Vagina (tissue), 2 donors: ENCODE data around the gene MAOB.

Experiments
- CTCF ChIP-seq, 3 experiments: fragments of 450-650 bp in 2 of 3; fragments of 200-600 bp in 1 of 3; sonication (generic) in 1 of 3; IDR thresholded peaks; one replicate each; pipeline ENCODE4 v1.5.1; 2017 to 2019; ENCODE audit warnings: antibody characterized with exemption in 3 of 3, mild to moderate bottlenecking in 2 of 3, moderate library complexity in 2 of 3
- POLR2A ChIP-seq, 2 donors: fragments of 450-650 bp; IDR thresholded peaks; one replicate each; pipeline ENCODE4 v1.6.1; 2017; ENCODE audit warnings: antibody characterized with exemption in 2 of 2, mild to moderate bottlenecking in 2 of 2, moderate library complexity in 2 of 2
- POLR2AphosphoS5 ChIP-seq, 2 donors: sonication (generic); formaldehyde crosslinking; IDR thresholded peaks; one replicate each; pipeline ENCODE4 v1.9.0; 2017; ENCODE audit warnings: antibody characterized with exemption in 2 of 2, mild to moderate bottlenecking in 2 of 2, low read depth in 1 of 2; ENCODE audit not compliant: insufficient read depth in 1 of 2

DNA sequence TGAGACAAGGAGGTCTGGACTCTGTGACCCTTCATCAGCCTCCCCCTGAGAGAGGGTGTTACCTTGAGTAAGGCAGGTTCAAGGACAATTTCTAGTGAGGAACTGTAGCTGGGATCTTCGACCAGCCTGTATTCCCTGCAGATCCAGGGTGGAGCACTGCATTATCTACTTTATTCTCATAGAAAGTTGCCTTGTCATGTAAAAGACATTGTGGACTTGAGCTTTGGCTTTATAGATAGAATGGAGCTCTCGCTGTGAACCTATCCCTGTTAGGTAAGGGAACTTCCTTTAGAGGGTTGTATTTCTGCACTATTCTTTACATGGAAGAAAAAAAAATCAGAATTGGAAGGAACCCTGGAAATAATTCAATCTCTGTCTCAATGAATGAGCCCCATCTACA lies 134.8 kb downstream of the MAOB start:
- no peak for TF ChIP-seq CTCF (IDR thresholded peaks at IDR 0.05)
- no peak for TF ChIP-seq POLR2AphosphoS5 (IDR thresholded peaks at IDR 0.05; ENCODE audit: insufficient read depth in 1 of 2, low read depth in 1 of 2)
- no peak for TF ChIP-seq POLR2A (IDR thresholded peaks at IDR 0.05)
